Measurements from ENCODE around the gene MIDN. TPM values are rescaled to one million over a fixed set of nuclear protein-coding genes. Genes with fewer than 3 reads are reported as not detected.
"Not testable (repeated sequence)": the region's sequence is repeated elsewhere in the genome, so short reads cannot be mapped to it uniquely, and the experiment has no call there.

Gene MIDN
- total and polyA plus RNA-seq, 3 donors from 2014 or later: 30.3 to 42.4 (median 38.2) TPM

DNA sequence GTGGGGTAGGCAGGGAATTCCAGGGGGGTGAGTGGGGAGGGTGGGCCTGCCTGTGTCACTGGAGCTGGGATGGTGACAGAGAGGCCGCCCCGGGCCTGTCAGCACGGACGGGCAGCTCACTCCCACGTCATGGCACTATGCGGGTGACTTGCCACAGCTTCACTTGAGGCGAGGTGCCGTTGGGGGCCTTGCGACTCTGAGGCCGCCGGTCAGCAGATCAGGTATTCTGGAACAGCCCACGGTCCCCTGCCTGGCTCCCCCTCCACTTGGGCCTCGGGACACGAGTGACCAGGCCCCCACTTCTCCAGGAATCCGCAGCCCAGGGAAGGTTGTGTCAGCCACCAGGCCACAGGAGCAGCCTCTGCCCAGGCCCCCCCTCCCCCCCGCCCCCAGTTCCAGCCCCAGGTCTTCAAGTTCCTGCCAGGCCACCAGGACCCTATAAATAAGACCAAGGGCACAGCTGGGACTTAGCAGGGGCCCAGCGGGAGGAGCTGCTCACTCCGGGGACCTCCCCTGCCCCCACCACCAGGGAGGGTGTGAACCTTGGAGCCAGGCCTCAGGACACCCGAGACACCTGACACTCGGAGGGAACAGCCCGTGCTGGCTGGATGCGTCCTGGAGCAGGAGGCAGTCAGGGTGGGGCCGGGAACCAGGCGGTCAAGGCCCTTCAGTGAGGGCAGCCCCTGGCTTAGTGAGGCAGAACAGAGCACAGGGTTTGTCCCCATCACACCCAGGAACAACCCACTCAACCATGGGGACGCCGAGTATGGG is 2.7 kb upstream of the MIDN start:
- H3K4me1 ChIP-seq: peaks cover 63% of the 10 kb centered on the region
- TF ChIP-seq POLR2A (IDR thresholded peaks at IDR 0.05): no peak
- TF ChIP-seq, protein P1, sequence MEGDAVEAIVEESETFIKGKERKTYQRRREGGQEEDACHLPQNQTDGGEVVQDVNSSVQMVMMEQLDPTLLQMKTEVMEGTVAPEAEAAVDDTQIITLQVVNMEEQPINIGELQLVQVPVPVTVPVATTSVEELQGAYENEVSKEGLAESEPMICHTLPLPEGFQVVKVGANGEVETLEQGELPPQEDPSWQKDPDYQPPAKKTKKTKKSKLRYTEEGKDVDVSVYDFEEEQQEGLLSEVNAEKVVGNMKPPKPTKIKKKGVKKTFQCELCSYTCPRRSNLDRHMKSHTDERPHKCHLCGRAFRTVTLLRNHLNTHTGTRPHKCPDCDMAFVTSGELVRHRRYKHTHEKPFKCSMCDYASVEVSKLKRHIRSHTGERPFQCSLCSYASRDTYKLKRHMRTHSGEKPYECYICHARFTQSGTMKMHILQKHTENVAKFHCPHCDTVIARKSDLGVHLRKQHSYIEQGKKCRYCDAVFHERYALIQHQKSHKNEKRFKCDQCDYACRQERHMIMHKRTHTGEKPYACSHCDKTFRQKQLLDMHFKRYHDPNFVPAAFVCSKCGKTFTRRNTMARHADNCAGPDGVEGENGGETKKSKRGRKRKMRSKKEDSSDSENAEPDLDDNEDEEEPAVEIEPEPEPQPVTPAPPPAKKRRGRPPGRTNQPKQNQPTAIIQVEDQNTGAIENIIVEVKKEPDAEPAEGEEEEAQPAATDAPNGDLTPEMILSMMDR (IDR thresholded peaks at IDR 0.05): no peak
- peak; percentile 88 for DNase-seq
- H3K27ac ChIP-seq: peak overlapping the region; percentile 79 to 99
- no peaks in the 10 kb centered on the region for H3K9me3 ChIP-seq
- intact Hi-C loops (cut with DNase I; ENCODE audit: low total_unique reads): no loop called here
- WGBS, 2 donors: 35 to 52% methylated on average over 5 to 26 of the region's 26 CpGs
- no peaks in the 10 kb centered on the region for H3K27me3 ChIP-seq
- no peak overlapping the region for H3K4me3 ChIP-seq
- no peaks in the 10 kb centered on the region for H3K36me3 ChIP-seq (ENCODE audit: low read depth, missing control alignments)

DNA sequence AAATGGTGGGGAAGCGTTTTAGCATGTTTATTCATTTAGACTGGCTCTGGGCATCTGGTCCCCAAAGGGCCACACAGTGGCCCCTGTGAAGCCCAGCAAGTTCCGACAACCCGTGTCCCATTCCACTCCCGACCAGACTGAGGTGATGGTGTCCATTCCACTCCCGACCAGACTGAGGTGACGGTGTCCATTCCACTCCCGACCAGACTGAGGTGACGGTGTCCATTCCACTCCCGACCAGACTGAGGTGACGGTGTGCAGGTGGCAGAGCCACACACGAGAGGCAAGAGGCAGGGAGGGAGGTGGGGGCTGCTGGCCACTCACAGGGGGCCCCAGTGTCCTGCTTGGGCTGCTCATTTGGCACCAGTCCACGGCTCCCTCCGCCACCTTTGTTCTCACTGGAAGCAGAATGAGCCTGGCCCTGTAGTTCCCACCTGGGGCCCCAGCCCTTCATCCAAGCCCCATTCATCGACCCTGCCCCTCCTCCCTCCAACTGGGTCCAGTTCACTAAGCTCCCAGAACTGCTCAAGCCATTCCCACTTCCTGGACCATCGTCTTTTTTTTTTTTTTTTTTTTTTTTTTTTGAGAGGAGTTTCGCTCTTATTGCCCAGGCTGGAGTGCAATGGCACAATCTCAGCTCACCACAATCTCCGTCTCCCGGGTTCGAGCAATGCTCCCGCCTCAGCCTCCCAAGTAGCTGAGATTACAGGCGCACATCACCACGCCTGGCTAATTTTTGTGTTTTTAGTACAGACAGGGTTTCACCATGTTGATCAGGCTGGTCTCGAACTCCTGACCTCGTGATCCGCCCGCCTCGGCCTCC is 1.9 kb upstream of the MIDN start:
- intact Hi-C loops (cut with DNase I; ENCODE audit: low total_unique reads): not testable (repeated sequence)

DNA sequence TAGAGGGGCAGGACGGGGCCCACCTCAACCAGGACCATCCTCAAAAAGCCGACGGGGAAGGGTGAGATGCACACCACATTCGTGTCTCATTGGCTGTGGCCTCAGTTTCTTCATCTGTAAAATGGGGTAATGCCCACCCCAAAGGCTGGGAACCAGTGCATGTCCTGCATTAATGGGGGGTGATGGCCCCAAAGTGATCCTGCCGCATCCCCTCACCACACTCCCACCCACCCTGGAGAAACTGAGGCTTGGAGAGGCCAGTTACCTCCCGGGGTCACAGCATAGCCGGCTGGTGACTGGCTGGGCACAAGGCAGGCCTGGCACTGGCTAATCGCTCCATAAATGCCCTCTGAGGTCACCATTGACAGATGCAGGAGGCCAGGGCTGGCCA is 640 bp upstream of the MIDN start:
- 69 to 76% methylated on average over 8 of the region's 8 CpGs for WGBS, 2 donors

More for the DNA sequence above, 1.9 kb upstream of the MIDN start:
- H3K36me3 ChIP-seq (ENCODE audit: low read depth, missing control alignments); DNase-seq; H3K4me3 ChIP-seq; H3K27me3 ChIP-seq; H3K9me3 ChIP-seq: not testable (repeated sequence)
- H3K27ac ChIP-seq: peak overlapping the region; percentile 79 to 99
- peaks cover 60% of the 10 kb centered on the region for H3K4me1 ChIP-seq
- WGBS, 2 donors: 58 to 69% methylated on average over 21 to 22 of the region's 27 CpGs

DNA sequence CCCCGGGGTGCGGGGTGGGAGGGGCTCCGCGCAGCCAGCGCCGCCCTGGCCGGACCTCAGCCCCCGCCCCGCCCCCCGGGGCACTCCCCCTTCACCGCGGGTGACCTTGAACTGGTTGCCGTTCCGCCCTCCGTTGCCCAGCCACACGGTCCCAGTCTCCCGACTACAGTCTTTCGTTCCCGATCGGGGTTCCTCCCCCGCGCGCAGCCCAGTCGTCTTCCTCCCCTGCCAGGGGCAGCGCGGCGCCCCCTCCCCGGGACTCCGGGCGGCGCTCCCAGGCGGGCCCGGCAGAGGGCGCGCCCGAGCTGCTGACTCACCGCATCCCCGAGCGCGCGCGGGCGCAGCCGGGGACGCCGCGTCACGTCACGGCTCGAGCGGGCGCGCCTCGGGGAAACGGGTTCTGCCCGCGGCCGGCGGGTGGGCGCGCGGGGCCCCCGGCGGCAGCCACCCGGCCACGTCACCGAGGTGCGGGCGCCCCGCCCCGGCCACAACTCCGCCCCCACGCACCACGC is 459 bp downstream of the MIDN start:
- WGBS, 2 donors: 0% methylated on average over 38 of the region's 74 CpGs; no CpG with 5 or more reads in 1 of the 2 donors
- Histone ChIP-seq H3K4me3 (peak overlapping the region; percentile 78 to 82), H3K27ac (peak overlapping the region; percentile 97 to 99), H3K27me3 (no peaks in the 10 kb centered on the region), H3K9me3 (no peaks in the 10 kb centered on the region), H3K4me1 (peaks cover 67% of the 10 kb centered on the region), H3K36me3 (ENCODE audit: low read depth, missing control alignments) (no peaks in the 10 kb centered on the region)
- no peak for TF ChIP-seq POLR2A (IDR thresholded peaks at IDR 0.05)
- TF ChIP-seq, protein P1 (IDR thresholded peaks at IDR 0.05): peak; percentile 82 to 97 (median 93)
- DNase-seq: peak; percentile 79
- intact Hi-C loops (cut with DNase I; ENCODE audit: low total_unique reads): no loop called here

More for the DNA sequence above, 640 bp upstream of the MIDN start:
- Histone ChIP-seq H3K9me3 (no peaks in the 10 kb centered on the region), H3K36me3 (ENCODE audit: low read depth, missing control alignments) (no peaks in the 10 kb centered on the region), H3K27ac (peak overlapping the region; percentile 97 to 99), H3K4me3 (peak overlapping the region in 1 of 2 donors; percentile 82), H3K27me3 (no peaks in the 10 kb centered on the region), H3K4me1 (peaks cover 64% of the 10 kb centered on the region)
- TF ChIP-seq, protein P1 (IDR thresholded peaks at IDR 0.05): no peak
- no peak for TF ChIP-seq POLR2A (IDR thresholded peaks at IDR 0.05)
- intact Hi-C loops (cut with DNase I; ENCODE audit: low total_unique reads): no loop called here
- no peak for DNase-seq
